GM21619 (cell line): ENCODE results near the gene FBXO31.
"Not testable (repeated sequence)": the region's sequence is repeated elsewhere in the genome, so short reads cannot be mapped to it uniquely, and the experiment has no call there.

Experiments
- ATAC-seq: cut with Tn5 transposase; IDR thresholded peaks from one replicate; pipeline ENCODE4 v1.9.1; 2021; ENCODE audit not compliant: unreplicated experiment

The FBXO31 gene

GRCh38 chr16:87365021-87365713, 18.4 kb downstream of the FBXO31 start:
- ATAC-seq: no peak

GRCh38 chr16:87363771-87364455, 19.7 kb downstream of the FBXO31 start:
- ATAC-seq: no peak

DNA sequence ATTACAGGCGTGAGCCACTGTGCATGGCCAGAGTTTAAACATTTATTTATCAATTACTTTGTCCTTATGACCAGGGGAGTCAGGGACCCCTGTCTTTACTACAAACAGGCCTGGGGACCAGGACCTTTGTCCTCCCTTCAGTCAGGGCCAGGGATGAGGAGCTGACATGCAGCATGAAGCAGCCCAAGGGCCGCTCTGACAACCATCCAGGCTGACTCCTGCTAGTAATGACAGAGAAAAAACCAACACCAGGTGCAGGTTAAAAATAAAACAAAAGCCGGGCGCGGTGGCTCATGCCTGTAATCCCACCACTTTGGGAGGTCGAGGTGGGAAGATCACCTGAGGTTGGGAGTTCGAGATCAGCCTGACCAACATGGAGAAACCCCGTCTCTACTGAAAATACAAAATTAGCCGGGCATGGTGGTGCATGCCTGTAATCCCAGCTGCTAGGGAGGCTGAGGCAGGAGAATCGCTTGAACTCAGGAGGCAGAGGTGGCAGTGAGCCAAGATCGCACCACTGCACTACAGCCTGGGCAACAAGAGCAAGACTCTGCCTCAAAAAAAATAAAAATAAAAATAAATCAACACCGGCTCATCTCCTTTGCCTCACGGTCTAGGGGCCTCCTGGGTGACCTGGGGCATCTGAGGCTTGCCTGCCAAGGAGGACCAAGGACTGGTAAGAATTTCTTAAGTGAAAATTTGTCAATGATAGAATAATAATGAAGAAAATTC, 20.6 kb downstream of the FBXO31 start:
- ATAC-seq: not testable (repeated sequence)

DNA sequence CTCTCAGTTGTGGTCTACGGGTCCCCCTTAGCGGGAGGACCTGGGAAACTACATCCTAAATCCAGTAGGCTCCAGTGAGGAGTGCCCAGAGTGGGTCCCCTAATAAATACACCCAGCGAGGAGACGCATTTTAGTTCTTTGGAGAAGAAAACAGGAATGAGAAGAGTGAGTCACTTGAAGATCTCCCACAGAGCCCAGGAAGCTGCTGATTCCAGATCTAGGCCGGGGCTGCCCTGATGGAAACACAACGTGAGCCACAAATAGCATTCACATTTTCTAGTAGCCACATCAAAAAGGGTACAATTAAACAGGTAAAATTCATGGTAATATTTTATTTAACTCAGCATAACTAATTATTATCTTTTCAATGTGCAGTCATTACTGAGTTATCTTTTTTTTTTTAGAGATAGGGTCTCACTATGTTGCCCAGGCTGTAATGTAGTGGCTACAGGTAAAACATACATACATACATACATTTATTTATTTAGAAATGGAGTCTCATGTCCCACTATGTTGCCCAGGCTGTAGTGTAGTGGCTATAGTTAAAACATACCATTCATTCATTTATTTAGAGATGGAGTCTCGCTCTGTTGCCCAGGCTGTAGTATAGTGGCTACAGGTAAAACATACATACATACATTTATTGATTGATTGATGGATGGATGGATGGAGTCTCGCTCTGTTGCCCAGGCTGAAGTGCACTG, 21.5 kb downstream of the FBXO31 start:
- ATAC-seq: no peak

- ATAC-seq: no peak
Observed at GRCh38 chr16:87360862-87361610, 22.5 kb downstream of the FBXO31 start.

DNA sequence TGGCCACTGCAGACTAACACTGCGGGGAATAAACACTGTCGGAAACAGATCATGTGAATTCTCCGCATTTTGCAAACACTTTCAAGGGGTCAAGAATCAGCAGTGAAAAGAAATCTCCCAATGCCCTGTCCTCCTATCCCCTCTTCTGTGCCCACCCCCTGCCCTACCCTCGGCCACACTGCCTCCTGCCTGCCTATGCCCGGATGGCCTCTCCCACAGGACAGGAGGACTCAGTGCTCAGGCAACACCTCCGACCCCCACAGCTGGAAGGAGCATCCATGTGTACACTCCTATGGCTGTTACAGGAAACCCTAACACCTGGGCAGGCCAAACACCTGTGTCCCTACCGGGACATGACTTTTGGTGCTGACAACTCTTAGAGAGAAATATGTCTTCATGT, 24.5 kb downstream of the FBXO31 start:
- ATAC-seq: no peak

DNA sequence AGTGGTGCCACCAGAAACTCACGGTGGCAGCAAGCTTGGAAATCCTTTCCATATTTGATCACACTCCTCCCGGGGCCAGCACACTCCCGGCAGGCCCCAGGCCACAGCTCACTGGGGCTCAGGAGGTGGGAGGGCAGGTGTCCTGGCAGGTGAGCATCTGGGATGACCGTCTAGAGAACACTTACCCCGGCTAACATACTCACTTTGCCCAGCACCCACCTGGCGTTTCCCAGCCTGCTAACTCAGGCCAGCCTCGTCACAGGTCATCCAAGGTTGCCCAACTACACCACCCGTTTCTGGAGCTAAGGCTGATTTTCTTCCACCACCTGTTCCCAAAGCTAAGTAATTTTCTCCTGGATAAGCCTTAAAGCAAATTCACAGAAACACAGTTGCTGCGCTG, 24.9 kb downstream of the FBXO31 start:
- no peak for ATAC-seq

DNA sequence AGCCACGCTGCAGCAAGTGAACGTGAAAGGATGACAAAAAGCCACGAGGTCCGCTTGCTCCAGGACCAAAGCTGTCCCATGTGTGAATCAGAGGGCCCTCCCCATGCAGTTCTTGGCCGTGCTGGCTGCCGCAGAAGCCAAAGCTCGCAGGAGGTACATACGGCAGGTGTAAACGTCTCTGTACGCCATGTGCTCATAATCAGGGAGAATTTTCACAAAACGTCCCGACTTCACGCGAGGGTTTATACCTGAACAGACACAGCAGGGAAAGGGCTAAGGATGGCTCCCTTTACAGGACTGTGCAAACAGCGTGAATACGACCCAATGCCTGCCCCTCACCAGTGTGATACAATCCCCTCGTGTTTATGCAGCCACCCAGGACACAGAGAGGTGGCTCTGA, 25.3 kb downstream of the FBXO31 start:
- ATAC-seq: no peak

- ATAC-seq: no peak
Observed at GRCh38 chr16:87356491-87356853, 27.1 kb downstream of the FBXO31 start.

DNA sequence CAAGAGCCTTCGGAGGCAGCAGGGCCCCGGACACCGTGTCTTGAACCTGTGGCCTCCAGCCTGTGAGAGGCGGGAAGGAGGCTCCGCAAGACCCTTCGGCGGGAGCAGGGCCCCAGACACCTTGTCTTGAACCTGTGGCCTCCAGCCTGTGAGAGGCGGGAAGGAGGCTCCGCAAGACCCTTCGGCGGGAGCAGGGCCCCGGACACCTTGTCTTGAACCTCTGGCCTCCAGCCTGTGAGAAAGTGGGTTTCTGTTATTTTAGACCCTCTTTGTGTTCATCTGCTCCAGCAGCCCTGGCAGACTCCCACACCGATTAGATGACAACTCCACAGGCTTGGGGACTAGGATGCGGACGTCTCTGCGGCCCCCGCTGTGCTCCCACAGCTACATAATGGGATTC, 30.0 kb downstream of the FBXO31 start:
- ATAC-seq: no peak

- ATAC-seq: no peak
Observed at GRCh38 chr16:87352818-87353217, 30.8 kb downstream of the FBXO31 start.

DNA sequence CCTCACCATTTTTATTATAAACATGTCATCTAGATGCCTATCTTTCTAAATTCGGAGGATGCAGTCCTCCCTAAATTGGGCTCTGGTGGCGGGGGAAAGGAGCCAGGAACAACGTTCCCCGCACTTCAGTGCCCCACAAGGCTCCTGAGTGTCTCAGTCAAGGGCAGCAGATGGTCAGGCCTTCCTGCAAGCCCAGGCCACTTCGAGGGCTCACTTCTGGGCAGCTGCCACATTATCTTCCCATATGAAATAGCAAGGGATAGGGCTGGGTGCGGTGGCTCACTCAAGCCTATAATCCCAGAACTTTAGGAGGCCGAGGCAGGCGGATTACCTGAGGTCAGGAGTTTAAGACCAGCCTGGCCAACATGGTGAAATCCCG, 32.3 kb downstream of the FBXO31 start:
- no peak for ATAC-seq

DNA sequence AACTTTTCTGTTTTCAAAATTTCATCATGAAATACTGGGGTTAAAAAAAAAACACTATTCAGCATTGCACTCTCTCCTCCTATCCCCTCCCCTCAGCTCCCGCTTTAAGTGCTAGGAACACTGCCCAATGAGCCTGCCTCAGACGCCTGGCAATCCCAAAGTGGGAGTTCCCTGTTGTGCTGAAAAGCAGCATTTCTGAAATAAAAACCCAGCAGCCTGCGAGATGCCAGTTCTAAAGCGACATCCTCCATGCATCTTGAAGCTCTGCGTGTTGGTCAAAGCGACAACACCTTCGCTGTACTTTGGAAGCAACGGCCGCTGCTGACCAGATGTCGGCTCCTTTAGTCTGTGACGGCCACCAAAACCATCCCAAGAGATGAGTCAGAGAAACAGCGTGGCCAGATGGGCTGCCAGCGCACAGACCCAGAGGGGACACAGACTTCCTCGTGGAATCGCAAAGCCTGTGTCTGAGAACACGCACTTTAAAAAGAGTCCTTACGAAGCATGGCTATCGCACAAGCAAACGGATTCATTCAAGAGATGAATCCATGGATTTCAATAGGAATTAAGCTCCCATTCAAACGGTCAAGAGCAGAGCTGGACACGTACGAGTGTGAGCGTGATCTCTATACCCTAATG, 32.8 kb downstream of the FBXO31 start:
- no peak for ATAC-seq

DNA sequence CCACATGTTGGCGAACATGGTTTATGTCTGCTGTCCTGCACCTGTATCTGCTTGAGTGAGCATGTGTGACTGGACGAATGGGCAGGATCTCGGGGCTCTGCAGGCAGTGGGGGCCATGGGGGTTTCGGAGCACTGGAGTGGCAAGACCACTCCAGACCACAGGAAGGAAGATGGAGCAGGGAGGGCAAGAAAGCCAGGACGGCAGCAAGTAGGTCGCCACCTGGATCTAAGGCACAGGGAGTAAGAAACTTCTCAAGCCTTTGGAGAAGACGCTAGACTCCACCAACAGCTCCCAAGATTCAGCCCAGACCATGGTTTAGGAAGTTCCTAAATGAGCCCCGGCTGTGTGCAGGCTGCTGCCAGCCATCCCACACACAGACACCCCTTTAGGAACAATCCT, 33.5 kb downstream of the FBXO31 start:
- ATAC-seq: no peak

DNA sequence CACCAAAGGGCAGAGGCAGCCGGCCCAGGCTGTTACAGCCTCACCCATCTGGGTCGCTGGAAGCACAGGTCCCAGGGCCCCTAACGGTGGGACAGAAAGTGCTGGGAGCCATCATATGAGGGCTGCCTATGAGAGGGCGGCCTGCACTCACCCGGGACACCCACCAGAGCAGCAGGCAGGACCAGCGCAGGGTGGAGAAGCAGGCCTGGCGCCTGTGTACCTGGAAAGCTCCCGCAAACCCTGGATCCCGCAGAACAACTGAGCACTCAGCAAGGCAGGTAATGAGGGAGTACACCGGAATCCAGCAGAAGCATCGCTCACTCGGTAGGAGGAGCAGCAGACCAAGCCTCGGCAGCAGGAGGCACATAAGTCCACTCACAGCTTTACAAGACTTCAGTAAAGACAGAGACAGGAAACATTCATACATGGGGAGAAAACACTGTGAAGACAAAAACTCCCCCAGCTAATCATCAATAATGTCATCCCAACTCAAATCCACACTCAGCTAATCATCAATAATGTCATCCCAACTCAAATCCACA, 34.9 kb downstream of the FBXO31 start:
- no peak for ATAC-seq

DNA sequence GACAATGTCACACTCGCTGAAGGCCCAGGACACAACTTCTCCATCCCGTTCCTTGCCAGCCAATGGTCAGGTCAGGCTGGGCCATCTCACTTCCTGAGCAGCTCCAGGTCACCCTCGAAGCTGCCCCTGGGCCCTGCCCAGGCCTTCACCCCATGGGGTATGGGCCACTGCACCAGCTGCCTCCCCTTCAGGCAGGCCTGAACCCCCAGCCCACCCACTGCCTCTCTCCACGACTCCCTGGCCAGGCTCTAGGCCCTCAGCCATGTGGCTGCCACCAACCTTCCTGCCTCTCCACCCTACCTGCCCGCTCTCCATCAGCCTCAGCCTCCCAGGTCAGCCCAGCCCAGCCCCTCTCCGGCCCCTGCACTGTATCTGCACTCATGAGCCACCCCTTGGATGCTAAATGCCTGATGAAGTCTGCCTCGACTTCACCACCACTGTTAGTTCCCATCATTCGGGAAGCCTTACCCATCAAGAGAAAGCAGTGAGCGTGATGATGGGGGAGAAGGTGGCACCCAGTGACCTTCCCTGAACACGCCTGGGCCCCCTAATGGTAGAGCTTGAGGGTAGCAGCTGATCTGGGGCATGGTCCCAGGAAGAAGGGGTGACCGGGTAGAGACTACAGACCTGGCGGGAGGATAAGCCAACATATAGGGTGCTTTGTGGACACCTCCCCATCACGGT, 35.5 kb downstream of the FBXO31 start:
- no peak for ATAC-seq

DNA sequence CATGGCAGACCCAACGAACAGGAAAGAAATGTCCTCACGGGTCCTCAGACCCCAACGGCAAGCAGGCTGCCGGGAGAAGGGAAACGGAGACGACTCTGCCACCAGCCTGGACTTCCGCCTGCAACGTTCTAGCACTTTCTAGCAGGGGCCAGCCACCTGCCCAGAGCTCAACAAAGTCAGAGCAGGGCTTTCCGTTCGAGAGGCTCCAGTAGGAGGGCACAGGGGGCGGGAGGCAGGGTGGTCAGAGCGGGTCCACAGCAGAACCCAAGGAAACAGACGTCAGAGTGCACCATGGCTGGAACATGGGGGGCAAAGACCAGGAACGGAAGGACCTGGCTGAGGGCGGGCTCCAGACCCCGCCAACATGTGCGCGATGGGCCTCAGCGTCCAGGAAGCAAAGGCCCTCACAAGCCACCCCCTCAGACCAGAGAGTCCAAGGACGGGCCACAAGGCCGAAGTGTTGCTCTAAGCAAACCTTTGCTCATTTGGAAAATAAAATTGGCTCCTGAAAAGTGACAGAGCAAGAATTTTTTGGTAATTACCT, 37.0 kb downstream of the FBXO31 start:
- no peak for ATAC-seq

- ATAC-seq: no peak
Observed at GRCh38 chr16:87345726-87346424, 37.7 kb downstream of the FBXO31 start.
